Lower leg skin (tissue), 4 donors: ENCODE data around the gene REEP6. TPM values are rescaled to one million over a fixed set of nuclear protein-coding genes. Genes with fewer than 3 reads are reported as not detected.

ENCODE experiments used
- DNase-seq, 2 donors: peaks; one replicate each; pipeline ENCODE4 v3.0.0-alpha.2; 2019; ENCODE audit warnings: low spot score in 2 of 2
- H3K4me3 ChIP-seq: fragments of 200-600 bp; sonication (generic); 2 replicates; pipeline ENCODE4 v1.5.1; 2017; ENCODE audit warnings: mild to moderate bottlenecking, low read depth; ENCODE audit not compliant: poor library complexity, severe bottlenecking
- POLR2A ChIP-seq, 2 donors: fragments of 450-650 bp; IDR thresholded peaks; one replicate each; pipeline ENCODE4 v1.6.1; 2016 to 2017; ENCODE audit warnings: antibody characterized with exemption in 2 of 2, mild to moderate bottlenecking in 1 of 2, moderate library complexity in 1 of 2
- WGBS, 2 donors: methylation state at CpG; one replicate each; pipeline ENCODE4 v1.1.5; 2018; 5-methylcytosine and 5-hydroxymethylcytosine counted together
- intact Hi-C: fragments of 100-400 bp; cut with DNase I; formaldehyde crosslinking; loops from one replicate; pipeline ENCODE4 v1.15.0; 2023; ENCODE audit warnings: low total_unique reads
- total RNA-seq, 4 donors: library from RNA; depleted of rRNA; stranded (reverse); fragments of >200 nt; gene quantifications; one replicate each; pipeline ENCODE4 v1.1.0, GENCODE V29; 2016
- TF ChIP-seq, protein P1 (sequence below), 3 donors: fragments of 450-650 bp; IDR thresholded peaks; one replicate each; pipeline ENCODE4 v1.5.1; 2016; ENCODE audit warnings: antibody characterized with exemption in 3 of 3, mild to moderate bottlenecking in 3 of 3, moderate library complexity in 2 of 3

The REEP6 gene
- total RNA-seq, result 1 to 10 TPM; 6.3 to 8.8 (median 6.6) TPM

DNA sequence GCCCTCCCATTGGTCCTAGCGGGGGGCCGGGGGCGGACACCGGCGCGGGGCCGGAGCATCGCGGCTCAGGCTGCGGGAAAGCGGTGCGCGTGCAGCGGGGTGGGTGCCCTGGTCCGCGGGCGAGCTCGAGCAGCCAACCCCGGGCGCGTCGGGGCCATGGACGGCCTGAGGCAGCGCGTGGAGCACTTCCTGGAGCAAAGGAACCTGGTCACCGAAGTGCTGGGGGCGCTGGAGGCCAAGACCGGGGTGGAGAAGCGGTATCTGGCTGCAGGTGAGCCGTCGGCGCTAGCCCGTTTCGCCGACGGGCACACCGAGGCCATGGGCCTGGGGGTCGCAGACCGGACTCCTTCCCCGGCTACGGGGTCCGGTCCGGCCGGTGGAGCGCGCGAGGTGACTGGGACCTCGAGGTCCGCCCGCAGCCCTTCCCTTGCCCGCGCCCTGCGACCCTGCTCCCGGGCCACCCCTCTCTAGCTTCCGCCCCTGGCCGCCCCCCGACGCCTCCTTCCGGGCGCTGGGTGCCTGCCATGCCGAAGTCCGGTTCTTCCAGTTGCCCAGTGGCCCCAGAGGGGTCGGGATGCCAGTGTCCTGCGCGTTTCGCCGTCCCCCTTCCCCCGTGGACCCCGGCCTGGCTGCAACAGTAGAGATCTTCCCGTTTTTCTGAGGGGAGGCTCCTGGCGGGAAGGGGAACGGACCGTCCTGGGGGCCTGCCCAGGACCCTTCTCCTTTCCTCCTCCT lies at the start of gene REEP6:
Gene REEP6 (plus strand): TSS at position 68 of the 735 bp plus-strand sequence. CDS start 89 bp downstream, at position 157.
- 7 to 8% methylated on average over 26 to 27 of the region's 73 CpGs for WGBS, 2 donors
- TF ChIP-seq, protein P1, sequence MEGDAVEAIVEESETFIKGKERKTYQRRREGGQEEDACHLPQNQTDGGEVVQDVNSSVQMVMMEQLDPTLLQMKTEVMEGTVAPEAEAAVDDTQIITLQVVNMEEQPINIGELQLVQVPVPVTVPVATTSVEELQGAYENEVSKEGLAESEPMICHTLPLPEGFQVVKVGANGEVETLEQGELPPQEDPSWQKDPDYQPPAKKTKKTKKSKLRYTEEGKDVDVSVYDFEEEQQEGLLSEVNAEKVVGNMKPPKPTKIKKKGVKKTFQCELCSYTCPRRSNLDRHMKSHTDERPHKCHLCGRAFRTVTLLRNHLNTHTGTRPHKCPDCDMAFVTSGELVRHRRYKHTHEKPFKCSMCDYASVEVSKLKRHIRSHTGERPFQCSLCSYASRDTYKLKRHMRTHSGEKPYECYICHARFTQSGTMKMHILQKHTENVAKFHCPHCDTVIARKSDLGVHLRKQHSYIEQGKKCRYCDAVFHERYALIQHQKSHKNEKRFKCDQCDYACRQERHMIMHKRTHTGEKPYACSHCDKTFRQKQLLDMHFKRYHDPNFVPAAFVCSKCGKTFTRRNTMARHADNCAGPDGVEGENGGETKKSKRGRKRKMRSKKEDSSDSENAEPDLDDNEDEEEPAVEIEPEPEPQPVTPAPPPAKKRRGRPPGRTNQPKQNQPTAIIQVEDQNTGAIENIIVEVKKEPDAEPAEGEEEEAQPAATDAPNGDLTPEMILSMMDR (IDR thresholded peaks at IDR 0.05), result no peak
- TF ChIP-seq POLR2A (IDR thresholded peaks at IDR 0.05), result no peak

DNA sequence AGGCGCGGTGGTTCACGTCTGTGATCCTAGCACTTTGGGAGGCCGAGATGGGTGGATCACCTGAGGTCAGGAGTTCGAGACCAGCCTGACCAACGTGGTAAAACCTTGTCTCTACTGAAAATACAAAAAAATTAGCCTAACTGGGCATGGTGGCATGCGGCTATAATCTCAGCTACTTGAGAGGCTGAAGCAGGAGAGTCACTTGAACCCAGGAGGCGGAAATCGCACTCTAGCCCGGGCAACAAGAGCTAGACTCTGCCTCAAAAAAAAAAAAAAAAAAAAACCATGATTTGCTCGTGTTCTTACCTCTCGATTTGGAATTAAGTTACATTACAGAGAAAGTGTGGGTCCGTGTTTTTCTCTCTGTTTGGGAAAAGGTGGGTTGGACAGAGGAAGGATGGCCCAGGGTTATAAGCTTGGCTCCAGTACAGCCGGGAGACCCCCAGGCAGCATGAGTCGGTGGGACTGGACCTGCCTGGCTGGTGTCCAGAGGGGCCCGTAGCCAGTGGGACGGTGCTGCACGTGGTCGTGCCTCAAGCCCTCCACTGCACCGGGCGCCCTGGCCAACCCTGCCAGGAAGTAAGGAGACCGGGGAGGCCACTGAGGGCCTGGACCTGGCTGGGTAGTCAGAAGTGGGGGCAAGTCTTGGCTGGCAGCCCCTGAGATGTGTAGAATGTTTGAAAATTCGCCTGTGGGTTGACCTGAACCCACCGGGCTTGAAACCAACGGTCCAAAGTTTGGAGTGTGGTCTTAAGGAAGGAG lies 49.1 kb upstream of the REEP6 start:
- DNase-seq, result no peak
- H3K4me3 ChIP-seq, result no peak overlapping the region
- WGBS, 2 donors, result 85 to 88% methylated on average over 24 to 25 of the region's 25 CpGs
- intact Hi-C loops, result no loop called here
- TF ChIP-seq POLR2A (IDR thresholded peaks at IDR 0.05), result no peak

More for the DNA sequence above, at the start of gene REEP6:
- DNase-seq, result no peak
- peak within 1 kb of the TSS; percentile 24 for H3K4me3 ChIP-seq
- intact Hi-C loops, result no loop called here

DNA sequence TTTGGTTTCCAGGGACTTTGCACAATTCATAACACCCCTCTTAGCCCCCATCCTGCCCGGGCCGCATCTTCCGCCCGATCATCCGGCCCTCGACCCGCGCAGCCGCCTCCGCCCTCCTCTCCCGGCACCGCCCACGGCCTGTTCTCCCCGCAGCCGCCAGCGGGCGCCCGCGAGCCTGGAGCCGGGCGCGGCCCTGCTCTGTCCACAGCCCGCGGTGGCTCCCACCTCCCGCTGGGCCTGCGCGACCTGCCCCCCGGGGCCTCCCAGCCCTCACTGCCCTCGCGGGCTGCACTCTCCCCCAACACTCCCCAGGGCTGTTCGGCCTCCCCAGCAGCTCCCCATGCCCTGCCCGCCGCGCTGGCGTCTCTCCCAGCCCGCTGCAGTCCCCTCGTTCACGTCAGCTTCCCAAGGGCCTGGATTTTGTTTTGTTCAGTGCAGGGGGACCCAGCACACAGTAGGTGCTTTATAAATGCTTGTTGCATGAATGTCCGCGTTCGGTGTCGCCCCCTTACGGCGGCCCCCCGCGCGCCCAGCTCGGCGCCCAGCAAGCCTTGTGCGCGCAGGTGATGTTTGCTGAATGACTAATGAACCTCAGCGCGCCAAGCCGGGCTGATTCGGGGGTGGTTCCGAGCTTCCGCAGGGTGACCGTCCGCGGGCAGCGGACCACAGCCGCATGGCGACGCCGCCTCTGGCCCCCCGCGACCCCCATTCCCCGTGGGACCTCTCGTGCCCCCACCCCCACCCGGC lies 45.6 kb upstream of the REEP6 start:
- WGBS, 2 donors, result 2 to 4% methylated on average over 31 to 61 of the region's 70 CpGs
- peak in 1 of 2 donors; percentile 94 for DNase-seq
- TF ChIP-seq, protein P1 (IDR thresholded peaks at IDR 0.05), result no peak
- no peak for TF ChIP-seq POLR2A (IDR thresholded peaks at IDR 0.05)
- intact Hi-C loops, result loop anchor here (5.0 kb wide), 1 partner anchor 168 kb away; the partner anchor contains the start of gene FAM174C
- no peak overlapping the region for H3K4me3 ChIP-seq

DNA sequence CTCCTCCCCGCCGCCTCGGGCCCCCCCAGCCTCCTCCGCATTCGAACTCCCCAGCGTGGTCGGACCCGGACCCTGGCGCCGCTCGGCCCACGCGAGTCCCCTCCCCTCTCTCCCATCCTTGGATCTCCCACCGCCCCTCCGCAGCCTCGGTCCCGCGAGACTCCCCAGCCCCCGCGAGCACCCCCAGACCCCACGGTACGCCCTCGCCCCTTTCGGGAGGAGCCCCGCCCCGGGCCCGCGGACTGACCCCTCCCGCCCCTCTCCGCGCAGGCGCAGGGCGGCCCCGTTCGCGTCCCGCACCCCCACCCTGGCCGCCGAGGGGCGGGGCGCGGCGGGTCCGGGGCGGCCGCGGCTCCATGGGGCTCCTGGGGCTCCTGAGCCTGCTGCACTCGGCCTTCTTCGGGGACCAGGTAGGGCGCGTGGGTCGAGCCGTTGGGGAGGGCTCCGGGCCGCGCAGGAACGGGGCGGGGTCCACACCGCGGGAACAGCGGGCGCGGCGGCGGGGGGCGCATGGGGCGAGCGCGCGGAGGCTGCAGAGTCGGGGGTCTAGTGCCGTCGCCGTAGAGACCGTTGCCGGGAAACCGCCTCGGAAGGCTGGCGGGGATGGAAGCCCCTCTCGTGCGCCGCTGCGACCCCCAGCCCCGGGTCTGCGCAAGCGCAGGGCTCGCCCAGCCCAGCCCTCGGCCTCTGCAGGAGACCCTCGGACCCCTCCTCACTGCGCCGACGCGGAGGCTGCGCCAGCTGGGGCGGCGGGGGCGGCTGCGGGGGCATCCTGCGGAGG lies 44.9 kb upstream of the REEP6 start:
- WGBS, 2 donors, result 2% methylated on average over 32 to 41 of the region's 99 CpGs
- TF ChIP-seq POLR2A (IDR thresholded peaks at IDR 0.05), result no peak
- TF ChIP-seq, protein P1 (IDR thresholded peaks at IDR 0.05), result no peak
- H3K4me3 ChIP-seq, result no peak overlapping the region
- no peak for DNase-seq
- intact Hi-C loops, result loop anchor here (5.0 kb wide), 1 partner anchor 169 kb away; the partner anchor contains the start of gene FAM174C

DNA sequence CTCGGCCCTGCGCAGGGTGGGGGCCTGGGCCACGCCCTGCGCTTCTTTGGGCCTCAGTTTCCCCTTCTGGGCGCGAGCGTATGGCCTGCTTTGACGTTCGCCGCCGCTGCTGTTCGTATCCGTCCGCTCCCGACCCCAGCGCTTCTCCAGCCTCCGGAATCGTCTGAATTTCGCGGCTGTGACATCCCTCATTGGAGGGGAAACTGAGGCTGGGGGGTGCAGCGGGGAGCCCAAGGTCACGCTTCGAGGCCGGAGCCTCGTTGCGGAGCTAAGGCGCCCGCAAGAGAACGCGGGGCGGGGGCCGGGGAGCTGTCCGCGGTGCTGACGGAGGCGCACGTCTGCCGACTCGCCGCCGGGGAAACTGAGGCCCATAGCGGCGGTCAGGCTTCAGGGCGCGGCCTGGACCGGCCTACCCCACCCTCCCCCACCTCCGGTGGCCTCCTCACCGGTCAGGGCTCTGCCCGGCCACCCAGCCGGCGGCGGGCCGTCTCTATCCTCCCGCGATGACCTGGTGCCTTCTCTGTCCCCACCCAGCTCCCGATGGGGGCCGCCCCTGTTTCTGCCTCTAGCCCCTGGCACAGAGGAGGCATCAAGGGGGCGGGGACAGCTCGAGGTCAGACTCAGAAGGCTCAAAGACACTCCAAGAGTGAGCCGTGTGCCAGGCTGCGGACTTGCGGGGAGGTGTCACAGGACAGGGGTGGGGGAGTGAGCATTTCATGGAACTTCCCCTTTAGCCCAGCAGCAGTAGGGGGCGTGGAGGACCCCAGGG lies 44.1 kb upstream of the REEP6 start:
- TF ChIP-seq, protein P1 (IDR thresholded peaks at IDR 0.05), result no peak
- no peak for TF ChIP-seq POLR2A (IDR thresholded peaks at IDR 0.05)
- DNase-seq, result no peak
- intact Hi-C loops, result loop anchor here (5.0 kb wide), 1 partner anchor 170 kb away; the partner anchor contains the start of gene FAM174C
- no peak overlapping the region for H3K4me3 ChIP-seq
- WGBS, 2 donors, result 4 to 5% methylated on average over 22 to 59 of the region's 63 CpGs
